A549 treated with AZD2906 at 1 μM for 4 hours (cell line): Measurements from ENCODE around the gene PDCD2L. TPM values are rescaled to one million over a fixed set of nuclear protein-coding genes. Genes with fewer than 3 reads are reported as not detected.

Source experiments
- total RNA-seq: library from RNA; stranded (reverse); fragments of 200-300 nt; extraction: Qiagen RNA extraction; gene quantifications from 5 replicates; pipeline ENCODE4 v1.2.3, GENCODE V29; 2022

The PDCD2L gene
- 26.3 to 37.2 TPM (median 35.5 TPM) in 5 replicates for total RNA-seq

DNA sequence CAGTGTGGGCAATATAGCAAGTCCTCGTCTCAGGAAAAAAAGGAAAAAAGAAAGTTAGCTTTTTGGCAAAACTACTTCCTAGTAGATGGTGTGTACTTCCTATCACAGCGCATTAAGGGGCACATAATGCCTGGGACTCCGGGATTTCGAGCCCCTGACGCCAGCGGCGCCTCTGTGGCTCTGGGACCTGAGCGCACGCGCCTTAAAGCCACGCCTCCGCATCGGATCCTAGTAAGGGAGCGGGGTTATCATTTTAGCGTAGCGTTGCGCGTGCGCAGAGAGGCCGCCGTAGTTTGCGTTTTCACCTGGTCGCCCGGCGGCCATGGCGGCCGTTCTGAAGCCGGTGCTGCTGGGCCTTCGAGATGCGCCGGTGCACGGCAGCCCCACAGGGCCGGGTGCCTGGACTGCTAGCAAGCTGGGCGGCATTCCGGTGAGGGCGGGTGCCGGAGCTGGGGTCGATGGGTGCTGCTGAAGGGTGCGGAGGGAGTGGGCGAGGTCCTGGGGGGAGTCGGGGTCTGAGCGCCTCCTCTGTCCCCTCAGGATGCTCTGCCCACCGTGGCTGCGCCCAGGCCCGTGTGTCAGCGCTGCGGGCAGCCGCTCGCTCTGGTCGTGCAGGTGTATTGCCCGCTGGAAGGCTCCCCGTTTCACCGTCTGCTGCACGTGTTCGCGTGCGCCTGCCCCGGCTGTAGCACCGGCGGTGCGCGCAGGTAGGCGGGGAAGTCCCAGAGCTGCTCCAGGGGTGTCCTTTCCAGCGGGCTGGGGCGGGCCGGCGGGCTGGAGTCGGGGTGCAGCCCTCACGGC lies at the start of gene PDCD2L:
PDCD2L (plus strand) TSS at position 291 of the 801 bp plus-strand sequence; CDS start at position 323, 32 bp downstream.

GRCh38 chr19:34364830-34365462 lies 39.3 kb upstream of the PDCD2L start, which contains the start of gene GPI:
GPI (plus strand) TSS chr19:34365196; CDS start chr19:34365267, 71 bp downstream.

Other genes with a start within 250 kb of the PDCD2L start
- 191 to 334 TPM (median 235 TPM) in 5 replicates for gene LSM14A, start 231.9 kb upstream of the PDCD2L start, total RNA-seq
- gene GARRE1, start 149.8 kb upstream of the PDCD2L start, total RNA-seq = 10.4 to 13.2 TPM (median 12.6 TPM) in 5 replicates
- gene GPI, start 39.2 kb upstream of the PDCD2L start, total RNA-seq = 651 to 723 TPM (median 699 TPM) in 5 replicates
- 224 to 378 TPM (median 234 TPM) in 5 replicates for gene UBA2, start 24.0 kb downstream of the PDCD2L start, total RNA-seq
- gene WTIP, start 77.4 kb downstream of the PDCD2L start, total RNA-seq = 23.6 to 38.2 TPM (median 35.0 TPM) in 5 replicates